Measurements from ENCODE around the gene DRC7.
A peak's percentile ranks its signal among the peaks of the same experiment; 100 is the strongest.

The DRC7 gene

GRCh38 chr16:57694725-57695679 lies at the start of gene DRC7:
Gene DRC7, plus strand, starts transcription at chr16:57694806. Its CDS starts 3,144 bp downstream, at chr16:57697950.
- no peaks in the 10 kb centered on the region for H3K27me3 ChIP-seq (ENCODE audit: control insufficient read depth, low read length)
- no peaks in the 10 kb centered on the region for H3K9me2 ChIP-seq (replicated peaks; ENCODE audit: control insufficient read depth, low read length)
- peaks cover 23% of the 10 kb centered on the region for H3K4me1 ChIP-seq (ENCODE audit: control insufficient read depth, low read length)
- no peaks in the 10 kb centered on the region for H4K20me1 ChIP-seq (ENCODE audit: control insufficient read depth, insufficient read depth, low read depth, low read length)
- H3K4me2 ChIP-seq (ENCODE audit: low read length), result peak within 1 kb of the TSS; percentile 75
- H3K27ac ChIP-seq (ENCODE audit: low read depth, low read length), result no peak within 1 kb of the TSS
- no peak for TF ChIP-seq EZH2phosphoT487 (IDR thresholded peaks at IDR 0.05; ENCODE audit: borderline replicate concordance, low read length)
- no peak for TF ChIP-seq CTCF (IDR thresholded peaks at IDR 0.05; ENCODE audit: low read depth, low read length, poor library complexity, severe bottlenecking)
- H3K36me3 ChIP-seq (ENCODE audit: control insufficient read depth, low read length), result no peaks in the 10 kb centered on the region
- H3K79me2 ChIP-seq (ENCODE audit: control insufficient read depth, low read length), result no peaks in the 10 kb centered on the region
- no peaks in the 10 kb centered on the region for H3F3A ChIP-seq (ENCODE audit: control insufficient read depth, insufficient read depth)
- H3K4me3 ChIP-seq (ENCODE audit: low read length), result peak within 1 kb of the TSS; percentile 58
- no peaks in the 10 kb centered on the region for H3K9me3 ChIP-seq (ENCODE audit: control insufficient read depth, insufficient read depth, low read length)

- TF ChIP-seq EZH2phosphoT487 (IDR thresholded peaks at IDR 0.05; ENCODE audit: borderline replicate concordance, low read length) (no peak), CTCF (IDR thresholded peaks at IDR 0.05; ENCODE audit: low read depth, low read length, poor library complexity, severe bottlenecking) (no peak)
- Histone ChIP-seq H3K9me2 (replicated peaks; ENCODE audit: control insufficient read depth, low read length) (no peaks in the 10 kb centered on the region), H3K4me2 (ENCODE audit: low read length) (no peak overlapping the region), H3K4me3 (ENCODE audit: low read length) (no peak overlapping the region), H3K27me3 (ENCODE audit: control insufficient read depth, low read length) (peaks cover 14% of the 10 kb centered on the region), H3F3A (ENCODE audit: control insufficient read depth, insufficient read depth) (no peaks in the 10 kb centered on the region), H3K9me3 (ENCODE audit: control insufficient read depth, insufficient read depth, low read length) (no peaks in the 10 kb centered on the region; the same call in 1 of the 2 replicates), H4K20me1 (ENCODE audit: control insufficient read depth, insufficient read depth, low read depth, low read length) (peaks cover 10% of the 10 kb centered on the region; the same call in 1 of the 2 replicates), H3K36me3 (ENCODE audit: control insufficient read depth, low read length) (no peaks in the 10 kb centered on the region), H3K27ac (ENCODE audit: low read depth, low read length) (no peak overlapping the region), H3K79me2 (ENCODE audit: control insufficient read depth, low read length) (no peaks in the 10 kb centered on the region), H3K4me1 (ENCODE audit: control insufficient read depth, low read length) (peaks cover 16% of the 10 kb centered on the region)
Measured at GRCh38 chr16:57645169-57645568, 49.4 kb upstream of the DRC7 start.

GRCh38 chr16:57645691-57646387 lies 48.8 kb upstream of the DRC7 start:
- no peak overlapping the region for H3K4me2 ChIP-seq (ENCODE audit: low read length)
- no peaks in the 10 kb centered on the region for H3K36me3 ChIP-seq (ENCODE audit: control insufficient read depth, low read length)
- H3K9me2 ChIP-seq (replicated peaks; ENCODE audit: control insufficient read depth, low read length), result no peaks in the 10 kb centered on the region
- no peak overlapping the region for H3K4me3 ChIP-seq (ENCODE audit: low read length)
- TF ChIP-seq CTCF (IDR thresholded peaks at IDR 0.05; ENCODE audit: low read depth, low read length, poor library complexity, severe bottlenecking), result no peak
- TF ChIP-seq EZH2phosphoT487 (IDR thresholded peaks at IDR 0.05; ENCODE audit: borderline replicate concordance, low read length), result no peak
- peaks cover 16% of the 10 kb centered on the region for H3K4me1 ChIP-seq (ENCODE audit: control insufficient read depth, low read length)
- no peak overlapping the region for H3K27ac ChIP-seq (ENCODE audit: low read depth, low read length)
- H3K27me3 ChIP-seq (ENCODE audit: control insufficient read depth, low read length), result peaks cover 7% of the 10 kb centered on the region
- peaks cover 10% of the 10 kb centered on the region; the same call in 1 of the 2 replicates for H4K20me1 ChIP-seq (ENCODE audit: control insufficient read depth, insufficient read depth, low read depth, low read length)
- H3K79me2 ChIP-seq (ENCODE audit: control insufficient read depth, low read length), result no peaks in the 10 kb centered on the region
- H3K9me3 ChIP-seq (ENCODE audit: control insufficient read depth, insufficient read depth, low read length), result no peaks in the 10 kb centered on the region; the same call in 1 of the 2 replicates
- no peaks in the 10 kb centered on the region for H3F3A ChIP-seq (ENCODE audit: control insufficient read depth, insufficient read depth)

All from DOHH2 (cell line).